Suppressor macrophage treated with lipopolysaccharide for 4 hours (primary cell): ENCODE data around the gene THY1.
"Not testable (repeated sequence)": the region's sequence is repeated elsewhere in the genome, so short reads cannot be mapped to it uniquely, and the experiment has no call there.

Experiments
- DNase-seq: peaks from one replicate; pipeline ENCODE4 v3.0.0-alpha.2; 2020

Gene THY1

DNA sequence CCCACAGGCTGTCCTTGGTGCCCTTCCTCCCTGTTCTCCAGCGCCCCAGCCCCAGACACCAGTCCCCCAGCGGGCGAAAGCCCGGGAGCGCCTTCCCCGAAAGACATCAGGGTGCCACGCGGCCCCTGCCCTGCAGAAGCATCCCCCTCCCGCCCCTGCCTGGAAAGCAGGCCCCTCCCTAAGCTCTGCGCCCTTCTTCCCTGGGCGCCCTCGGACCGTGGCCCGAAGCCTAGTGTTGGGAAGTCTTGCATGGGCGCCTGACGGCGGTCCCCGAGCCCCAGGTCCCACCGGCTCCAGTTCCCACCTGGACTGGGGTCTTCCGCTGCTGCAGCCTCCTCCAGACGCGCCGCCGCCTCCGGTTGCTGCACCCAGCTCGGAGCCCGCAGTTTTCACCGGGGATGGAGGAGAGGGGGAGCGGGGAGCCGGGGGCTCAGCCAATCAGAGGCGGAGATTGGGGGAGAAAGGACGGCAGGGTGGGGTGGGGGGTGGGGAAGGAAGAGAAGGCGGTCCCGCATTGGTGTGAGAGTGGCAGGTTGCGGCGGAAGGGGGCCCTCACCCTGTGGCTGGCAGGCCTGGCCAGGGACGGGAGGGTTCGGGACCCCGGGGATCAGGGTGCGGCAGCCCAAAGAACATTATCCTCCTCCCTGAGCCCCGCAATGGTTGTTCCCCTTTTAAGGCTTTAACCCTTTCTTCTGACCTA lies at the start of gene THY1:
Gene THY1, minus strand, starts transcription at position 364 of the 700 bp plus-strand sequence. CDS start 2,267 bp downstream, outside the sequence.
- DNase-seq, result no peak

DNA sequence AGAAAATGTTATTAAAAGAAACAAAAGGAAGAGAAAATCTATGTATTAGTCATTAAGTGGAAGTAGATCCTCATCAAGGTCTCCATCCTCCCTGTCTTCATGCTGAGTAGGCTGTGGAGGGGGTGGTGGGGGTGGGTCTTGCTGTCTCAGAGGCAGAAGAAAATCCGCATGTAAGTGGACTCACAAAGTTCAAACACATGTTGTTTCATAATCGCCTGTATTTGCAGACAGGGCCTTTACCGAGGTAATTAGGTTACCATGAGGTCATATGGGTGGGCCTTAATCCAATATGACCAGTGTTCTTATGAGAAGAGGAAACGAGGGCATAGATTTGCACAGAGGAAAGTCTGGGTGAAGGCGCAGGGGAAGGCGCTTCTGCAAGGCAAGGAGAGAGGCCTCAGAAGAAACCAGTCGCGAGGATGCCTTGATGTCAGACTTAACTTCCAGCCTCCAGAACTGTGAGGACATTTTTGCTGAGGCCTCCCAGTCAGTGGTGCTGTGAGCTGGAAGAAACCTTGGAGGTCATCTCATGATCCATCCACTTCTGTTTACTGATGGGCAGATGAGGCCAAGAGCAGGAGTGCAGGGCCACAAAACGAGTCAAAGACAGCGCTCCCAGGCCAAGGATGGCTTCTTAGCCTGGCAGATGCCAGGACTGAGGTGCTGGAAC lies 49.3 kb upstream of the THY1 start:
- DNase-seq, result peak; percentile 31

DNA sequence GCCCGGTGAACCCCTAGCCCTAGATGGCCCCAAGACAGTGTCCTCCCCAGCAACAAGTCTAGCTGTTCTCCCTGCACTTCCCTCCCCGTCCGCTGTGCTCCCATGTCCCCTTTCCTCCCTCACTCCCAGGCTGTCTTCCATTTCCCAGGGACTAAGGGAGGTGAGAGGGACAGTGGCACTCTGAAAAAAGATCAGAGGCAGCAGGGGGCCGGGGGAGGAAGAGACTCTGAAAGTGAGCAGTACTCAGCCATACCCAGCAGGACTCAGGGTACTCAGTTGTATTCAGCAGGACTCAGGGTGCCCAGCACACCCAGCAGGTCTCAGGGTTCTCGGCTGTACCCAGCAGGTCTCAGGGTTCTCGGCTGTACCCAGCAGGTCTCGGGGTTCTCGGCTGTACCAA lies 48.4 kb upstream of the THY1 start:
- no peak for DNase-seq

DNA sequence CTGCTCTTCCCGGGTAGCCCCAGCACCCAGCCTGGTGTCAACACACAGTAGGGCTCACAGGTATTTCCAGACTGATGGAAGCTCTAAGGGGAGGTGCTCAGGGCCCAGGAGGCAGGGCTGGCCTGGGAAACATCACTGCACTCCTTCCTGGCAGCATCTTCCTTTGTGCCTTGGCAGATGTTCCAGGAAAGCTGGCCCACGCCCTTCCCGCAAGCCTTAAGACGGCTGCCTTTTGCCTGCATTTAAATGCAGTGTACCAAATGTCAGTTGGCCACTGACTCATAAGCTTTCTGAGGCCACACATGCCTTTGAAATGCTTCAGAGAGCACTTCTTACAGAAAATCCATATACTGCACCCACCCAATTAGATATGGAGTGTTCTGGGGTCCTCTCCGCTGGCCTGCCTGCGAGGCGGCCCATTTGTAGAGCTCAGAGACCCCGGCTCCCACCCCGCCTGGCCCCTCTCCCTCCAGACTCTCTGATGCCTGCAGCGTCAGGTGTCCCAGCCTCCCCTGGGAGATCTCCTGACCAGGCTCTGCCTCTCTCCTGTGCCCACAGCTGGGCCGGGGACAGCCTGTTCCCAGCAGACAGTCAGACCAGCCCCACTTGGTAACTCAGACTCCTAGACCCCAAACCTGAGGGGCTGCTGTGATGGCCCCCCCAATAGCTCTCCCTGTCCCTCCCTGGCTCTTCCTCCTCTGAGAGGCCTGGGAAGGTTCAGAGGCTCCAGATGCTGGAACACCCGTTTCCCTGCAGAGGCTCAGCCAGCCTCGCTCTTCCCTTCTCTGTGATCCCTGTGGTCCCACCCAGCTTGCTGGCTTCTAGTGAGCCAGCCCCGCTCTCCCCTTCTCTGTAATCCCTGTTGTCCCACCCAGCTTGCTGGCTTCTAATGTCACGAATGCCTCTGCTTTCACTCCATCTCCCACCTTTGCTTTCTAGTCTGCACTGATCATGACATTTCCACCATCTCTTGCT lies 47.6 kb upstream of the THY1 start:
- no peak for DNase-seq

DNA sequence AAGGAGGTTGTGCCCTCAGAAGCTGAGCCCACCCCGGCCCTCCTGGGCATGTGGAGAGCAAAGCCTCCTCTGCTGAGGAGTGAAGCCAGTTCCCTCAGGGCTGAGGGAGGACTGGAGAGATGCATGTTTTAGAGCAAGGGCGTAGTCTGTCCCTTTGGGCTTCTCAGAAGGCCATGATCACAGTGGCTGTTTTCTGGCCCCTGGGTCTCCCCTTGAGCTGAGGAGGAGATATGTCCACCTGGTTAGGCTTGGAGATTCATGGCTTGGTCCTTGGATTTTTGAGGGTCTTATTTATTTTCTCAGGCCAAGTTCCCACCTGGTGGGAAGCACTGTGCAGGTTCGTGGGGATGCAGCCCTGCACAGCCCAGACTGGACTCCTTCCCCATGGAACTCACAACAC lies 46.5 kb upstream of the THY1 start:
- no peak for DNase-seq

DNA sequence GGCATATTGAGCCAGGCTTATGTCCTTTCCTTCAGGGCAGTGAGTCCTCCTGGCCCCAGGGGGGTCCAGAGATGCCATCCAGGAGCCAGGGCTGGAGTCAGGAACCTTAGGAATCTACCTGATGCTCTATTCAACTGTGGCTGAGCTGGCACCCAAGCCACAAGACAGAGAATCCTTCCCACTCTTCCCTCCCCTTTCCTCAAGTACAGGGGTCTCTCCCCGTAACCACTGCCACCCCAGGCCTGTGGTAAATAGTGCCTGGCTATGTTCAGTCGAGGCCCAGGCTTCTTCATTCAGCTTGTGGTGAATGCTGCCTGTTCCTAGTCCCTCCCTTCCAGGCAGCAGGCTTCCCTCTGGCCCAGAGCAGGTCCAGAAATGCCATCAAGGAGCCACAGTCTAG lies 45.5 kb upstream of the THY1 start:
- DNase-seq, result no peak

DNA sequence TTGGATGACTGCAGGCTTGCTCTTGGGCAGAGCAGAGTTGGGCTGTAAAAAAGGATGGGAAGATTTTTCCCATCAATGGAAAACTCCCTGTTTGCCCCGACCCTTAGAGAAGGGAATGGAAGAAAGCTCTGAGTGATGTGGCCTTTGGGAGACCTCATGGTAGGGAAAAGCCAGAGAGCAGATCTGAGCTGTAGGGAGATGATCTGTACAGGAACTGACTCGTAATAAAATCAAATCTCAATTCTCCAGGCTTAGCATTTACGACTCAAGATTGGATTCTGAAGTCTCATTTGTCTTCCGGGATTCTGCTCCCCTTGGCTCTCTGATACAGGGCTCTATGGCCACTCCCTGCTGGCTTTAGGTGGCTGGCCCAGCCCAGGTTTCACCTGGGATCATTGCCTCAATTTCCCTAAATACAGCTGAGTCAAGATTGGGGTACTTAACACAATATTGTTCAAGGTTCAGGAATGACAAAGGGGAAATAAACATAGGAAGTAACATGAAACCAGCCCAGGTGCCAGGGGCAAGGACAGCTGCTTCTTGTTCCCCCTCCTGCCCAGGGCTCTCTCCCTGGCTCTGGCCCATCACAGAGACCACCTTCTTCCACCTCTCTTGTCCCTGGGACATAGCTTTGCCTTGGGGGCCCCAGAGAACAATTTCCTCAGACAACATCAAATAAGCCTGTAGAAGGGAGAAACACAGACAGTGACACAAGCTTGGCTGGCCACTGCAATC lies 38.4 kb upstream of the THY1 start:
- DNase-seq, result no peak

DNA sequence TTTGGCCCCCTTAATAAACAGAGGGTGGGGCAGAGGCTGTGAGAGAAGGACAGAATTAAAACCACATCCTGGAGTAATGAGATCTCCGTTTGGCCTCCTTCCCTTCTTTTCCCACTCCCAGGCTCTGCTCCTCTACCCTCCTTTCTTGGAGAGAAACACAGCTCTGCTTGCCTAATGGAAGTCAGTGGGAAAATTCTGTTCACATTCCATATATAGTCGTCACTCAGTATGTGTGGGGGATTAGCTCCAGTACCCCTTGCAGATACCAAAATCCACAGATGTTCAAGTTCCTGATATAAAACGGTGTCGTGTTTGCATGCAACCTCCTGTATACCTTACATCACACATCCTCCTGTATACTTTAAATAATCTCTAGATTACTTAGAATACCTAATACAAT lies 37.6 kb upstream of the THY1 start:
- no peak for DNase-seq

DNA sequence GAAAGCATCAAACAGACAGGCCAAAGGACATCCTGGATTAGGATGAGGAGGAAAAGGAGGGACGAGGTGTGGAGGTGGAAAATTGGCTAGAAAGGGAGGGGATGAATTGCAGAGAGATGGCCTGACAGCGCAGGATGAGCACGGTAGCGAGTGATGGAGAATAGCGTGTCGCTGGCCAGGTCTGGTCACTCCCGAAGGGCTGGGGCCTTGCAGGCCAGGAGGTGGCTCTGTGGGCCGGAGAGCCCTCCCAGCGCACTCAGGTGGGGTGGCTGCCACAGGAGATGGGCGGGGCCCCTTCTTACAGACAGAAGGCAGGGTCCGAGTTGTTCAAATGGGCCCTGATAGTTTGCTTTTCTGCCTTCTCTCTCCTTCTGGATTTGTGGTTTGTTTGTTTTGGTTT lies 37.1 kb upstream of the THY1 start:
- no peak for DNase-seq

DNA sequence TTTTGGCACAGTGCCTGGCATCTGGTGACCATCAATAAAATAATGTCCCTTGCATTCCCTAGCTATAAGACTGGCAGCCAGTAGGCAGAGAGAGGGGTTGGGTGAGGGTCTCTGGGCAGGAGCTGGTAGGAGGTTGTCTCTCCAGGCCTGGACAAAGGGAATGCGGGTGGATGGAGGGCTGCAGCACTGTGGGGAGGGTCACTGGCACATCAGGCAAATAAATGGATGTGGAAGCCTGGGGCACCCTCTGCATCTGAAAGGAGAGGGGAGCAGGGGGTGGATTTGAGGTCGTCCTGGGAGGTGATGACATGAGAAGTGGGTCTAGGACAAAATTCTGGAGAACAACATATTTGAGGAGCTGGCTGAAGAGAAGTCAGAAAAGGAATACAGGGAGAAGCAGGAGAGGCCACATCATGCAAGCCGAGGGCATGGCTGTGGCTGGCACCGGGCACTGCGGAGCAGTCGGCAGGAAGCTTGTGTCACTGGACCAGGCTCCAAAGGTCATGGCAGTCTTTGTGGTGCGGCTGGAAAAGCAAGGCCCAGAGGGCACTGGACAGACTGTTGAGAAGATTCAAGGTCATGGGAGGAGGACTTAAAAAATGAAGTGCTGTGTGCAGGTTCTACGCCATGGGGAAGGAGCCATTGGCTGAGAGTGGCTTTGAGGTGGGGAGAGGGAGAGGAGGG lies 36.5 kb upstream of the THY1 start:
- no peak for DNase-seq

DNA sequence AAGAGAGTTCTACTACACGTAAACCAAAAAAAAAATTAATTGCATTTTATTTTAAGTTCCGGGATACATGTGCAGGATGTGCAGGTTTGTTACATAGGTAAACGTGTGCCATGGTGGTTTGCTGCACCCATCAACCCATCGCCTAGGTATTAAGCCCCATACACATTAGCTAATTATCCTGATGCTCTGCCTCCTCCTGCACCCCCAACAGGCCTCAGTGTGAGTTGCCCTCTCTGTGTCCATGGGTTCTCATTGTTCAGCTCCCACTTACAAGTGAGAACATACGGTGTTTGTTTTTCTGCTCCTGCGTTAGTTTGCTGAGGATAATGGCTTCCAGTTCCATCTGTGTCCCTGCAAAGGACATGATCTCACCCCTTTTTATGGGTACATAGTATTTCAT lies 32.7 kb upstream of the THY1 start:
- DNase-seq, result not testable (repeated sequence)

DNA sequence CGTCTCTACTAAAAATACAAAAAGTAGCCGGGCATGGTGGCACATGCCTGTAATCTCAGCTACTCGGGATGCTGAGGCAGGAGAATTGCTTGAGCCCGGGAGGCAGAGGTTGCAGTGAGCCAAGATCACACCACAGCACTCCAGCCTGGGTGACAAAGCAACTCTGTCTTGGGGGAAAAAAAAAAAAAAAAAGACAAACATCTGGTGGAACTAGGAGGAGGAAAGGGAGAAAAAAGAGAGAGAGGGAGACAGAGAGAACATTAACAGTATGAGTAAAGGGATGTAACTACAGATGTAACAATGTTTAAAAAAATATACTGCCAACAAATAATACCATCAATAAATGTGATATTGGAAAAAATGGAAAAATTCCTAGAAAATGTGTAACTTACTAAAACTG lies 32.3 kb upstream of the THY1 start:
- DNase-seq, result not testable (repeated sequence)

DNA sequence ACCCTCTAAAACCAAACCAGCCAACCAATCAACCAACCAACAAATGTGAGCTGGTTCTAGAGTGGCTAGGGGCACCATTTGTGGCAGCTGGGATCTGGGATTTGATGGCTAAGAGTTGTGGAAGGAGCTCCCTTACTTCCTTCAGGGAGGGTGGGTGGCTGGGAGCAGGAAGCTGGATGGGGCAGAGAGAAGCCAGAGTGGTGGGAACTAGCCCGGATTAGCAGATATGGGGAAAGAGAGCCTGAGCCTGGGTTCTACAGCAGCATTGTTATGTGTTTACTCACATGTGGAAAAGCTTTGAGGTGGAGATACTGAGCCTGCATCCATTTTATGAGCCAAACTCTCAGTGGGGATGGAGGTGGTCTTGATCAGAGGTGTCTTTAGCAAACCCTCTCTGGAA lies 30.9 kb upstream of the THY1 start:
- DNase-seq, result no peak

DNA sequence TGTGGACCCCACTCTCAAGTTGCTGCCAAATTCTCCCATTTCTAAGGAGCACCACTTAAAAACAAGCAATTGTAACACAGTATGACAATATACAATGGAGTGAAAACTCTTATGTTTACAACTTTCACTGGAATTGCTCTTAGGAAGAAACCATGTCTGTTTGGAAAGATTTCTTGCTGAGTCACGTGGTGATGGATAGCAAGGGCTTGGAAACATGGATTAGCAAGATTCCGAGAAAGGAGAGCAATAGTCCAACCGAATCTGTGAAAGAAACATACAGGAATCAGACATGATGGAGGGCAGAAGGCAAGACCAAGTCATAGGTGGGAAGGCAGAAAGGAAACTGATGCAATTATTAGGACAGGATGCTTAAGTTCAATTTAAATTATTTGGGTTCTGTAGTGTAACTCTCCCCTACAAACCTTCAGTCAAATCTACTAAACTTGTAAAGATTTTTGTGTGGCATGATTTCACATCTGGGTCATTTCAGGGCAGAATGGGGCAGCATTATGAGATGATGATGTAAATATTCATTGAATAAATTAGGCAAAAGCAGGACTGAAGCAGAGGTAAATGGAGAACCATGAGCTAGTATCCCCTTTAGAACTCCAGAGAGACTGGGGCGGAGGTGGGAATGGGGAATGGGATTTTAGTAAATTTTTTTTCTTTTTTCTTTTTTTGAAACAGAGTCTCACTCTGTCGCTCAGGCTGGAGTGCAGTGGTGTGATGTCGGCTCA lies 27.8 kb upstream of the THY1 start:
- DNase-seq, result no peak

DNA sequence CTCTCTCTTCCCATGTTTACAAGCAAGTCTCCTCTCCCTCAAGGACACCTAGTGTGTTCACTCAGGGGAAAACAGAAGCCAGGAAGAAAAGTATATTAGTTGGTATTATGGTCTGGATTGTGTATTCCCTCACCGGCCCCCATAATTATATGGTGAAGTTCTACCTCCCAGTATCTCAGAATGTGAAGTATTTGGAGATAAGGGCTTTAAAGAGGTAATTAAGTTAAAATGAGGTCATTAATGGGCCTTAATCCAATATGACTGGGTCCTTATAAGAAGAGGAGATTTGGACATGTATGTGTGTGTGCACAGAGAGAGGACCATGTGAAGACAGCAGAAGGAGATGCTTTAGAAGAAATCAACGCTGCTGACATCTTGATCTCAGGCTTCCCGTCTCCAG lies 26.5 kb upstream of the THY1 start:
- no peak for DNase-seq

DNA sequence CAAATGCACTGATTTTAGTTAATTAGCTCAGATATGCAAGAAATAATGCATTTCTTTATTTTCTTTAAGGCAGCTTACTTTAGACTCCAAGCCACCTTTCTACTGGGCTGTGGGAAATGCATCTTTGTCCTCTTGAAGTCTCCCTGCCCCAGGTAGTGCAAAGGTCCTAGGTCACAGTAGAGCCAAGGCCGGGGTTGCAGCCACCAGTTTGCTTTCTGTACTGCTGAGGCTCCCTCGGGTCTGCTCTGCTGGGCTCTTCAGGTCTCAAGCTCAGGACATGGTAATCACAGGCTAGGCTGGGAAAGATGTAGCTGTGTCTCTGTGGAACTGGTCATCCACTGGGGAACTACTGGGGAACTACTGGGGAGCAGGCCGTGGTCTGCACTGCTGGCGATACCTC lies 25.4 kb upstream of the THY1 start:
- DNase-seq, result no peak

DNA sequence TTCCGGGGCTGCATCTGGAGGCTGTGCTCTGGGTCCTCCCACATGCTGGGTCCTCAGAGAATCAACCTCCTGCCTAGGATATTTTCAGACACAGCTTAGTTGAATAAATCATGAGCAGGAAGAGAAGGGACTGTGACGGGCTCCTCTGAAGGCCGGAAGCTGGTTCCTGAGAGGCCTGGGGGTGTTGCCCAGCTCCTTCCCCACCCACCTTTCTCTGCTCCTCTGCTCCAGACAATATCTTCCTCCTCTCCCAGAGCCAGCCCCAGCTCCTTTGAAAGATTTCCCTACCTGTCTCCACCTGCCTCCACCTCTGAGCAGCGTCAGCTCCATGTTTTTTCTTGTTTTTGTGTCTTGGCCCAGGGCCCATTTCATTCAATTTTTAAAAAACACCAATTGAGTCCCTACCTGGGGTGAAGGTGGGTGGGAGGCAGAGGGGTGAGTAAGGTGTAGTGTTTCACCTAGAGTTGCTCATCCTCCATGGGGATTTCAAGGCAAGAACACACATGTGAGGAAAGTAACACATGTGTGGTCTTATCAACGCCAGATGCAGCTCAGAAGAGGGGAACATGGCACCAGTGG lies 24.8 kb upstream of the THY1 start:
- no peak for DNase-seq

DNA sequence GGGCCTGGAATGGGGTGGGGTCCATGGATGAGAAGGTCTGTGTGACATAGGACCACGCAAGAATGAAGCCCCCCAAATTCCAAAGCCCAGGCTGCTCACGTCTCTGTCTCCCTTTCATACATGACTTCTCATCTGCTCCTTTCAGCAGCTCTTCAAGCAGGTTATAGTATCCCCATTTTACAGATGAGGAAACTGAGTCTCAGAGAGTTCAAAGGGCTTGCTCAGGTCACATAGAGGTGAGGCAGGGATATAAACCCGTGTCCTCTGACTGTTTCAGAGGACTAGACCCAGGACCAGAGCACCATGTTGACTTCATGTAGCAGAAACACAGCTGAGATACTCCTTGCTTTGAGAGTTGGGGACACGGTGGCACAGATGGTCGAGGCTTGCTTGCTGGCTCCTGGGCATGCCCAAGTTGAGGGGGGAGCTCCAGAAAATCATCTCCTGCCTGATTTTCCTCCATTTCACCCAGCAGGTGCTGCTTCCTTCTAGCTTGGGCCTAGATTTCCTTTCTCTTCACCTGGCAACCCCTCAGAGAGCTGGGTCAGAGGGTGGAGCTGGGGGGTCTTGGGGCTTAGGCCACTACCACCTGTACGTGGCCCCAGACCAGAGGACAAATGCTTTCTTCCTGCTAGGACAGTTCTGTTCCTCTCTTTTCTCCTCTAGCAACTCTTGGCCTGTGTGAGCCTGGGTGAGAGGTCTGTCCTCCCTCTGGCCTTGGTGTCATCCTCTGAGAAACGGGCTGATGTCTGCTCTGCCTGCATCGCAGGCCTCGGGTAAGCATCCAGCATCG lies 24.1 kb upstream of the THY1 start:
- no peak for DNase-seq

DNA sequence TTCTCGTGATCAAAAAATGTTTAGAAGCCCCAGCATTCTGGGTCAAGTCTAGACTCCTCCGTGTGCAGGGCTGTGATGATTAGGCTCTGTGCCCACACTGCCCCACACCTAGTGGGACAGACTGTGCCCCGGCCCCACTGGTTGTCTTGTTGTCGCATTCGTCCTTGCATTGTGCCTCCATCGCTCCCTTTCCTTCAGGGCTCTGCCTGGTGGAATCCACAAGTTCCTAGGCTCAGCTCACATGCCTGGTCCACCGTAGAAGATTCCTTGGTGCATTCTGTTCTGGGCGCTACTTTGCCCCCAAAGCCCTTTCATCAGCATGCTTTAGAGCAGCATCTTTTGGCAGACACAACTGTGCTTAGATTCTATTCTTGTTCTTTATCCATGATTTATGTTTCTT lies 23.5 kb upstream of the THY1 start:
- no peak for DNase-seq

DNA sequence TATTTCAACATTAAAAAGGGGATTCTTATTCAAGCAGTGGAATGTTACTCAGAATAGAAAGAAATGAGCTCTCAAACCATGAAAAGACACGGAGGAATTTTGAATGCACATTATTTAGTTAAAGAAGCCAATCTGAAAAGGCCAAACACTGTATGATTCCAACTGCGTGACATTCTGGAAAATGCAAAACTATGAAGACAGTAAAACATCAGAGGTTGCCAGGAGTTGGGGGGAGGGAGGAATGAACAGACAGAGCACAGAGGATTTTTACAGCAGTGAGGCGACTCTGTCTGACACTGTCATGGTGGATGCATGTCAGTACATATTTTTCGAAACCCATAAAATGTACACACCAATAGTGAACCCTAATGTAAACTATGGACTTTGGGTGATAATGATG lies 22.9 kb upstream of the THY1 start:
- no peak for DNase-seq
